Panc1 (cell line): ENCODE measurements around the gene IFNG. TPM values are rescaled to one million over a fixed set of nuclear protein-coding genes. Genes with fewer than 3 reads are reported as not detected.

Experiments
- ATAC-seq: fragments of 200-7000 bp; cut with Tn5 transposase; 2 replicates; pipeline ENCODE4 v1.9.1; 2020; ENCODE audit warnings: mild to moderate bottlenecking, moderate library complexity
- BruUV-seq: library from RNA; stranded (reverse); fragments of 400-500 nt; replicated peaks from 2 replicates; lab custom pipeline; 2021; lab: Mats Ljungman, UMichigan
- CTCF ChIA-PET: fragments of 300-600 bp; sonication (Branson Sonifier 250); formaldehyde crosslinking; loops from one replicate; lab custom pipeline; 2022; ENCODE audit warnings: antibody characterized with exemption; lab: Charles Lee
- POLR2A ChIA-PET: fragments of 300-600 bp; sonication (Branson Sonifier 250); formaldehyde crosslinking; loops from one replicate; lab custom pipeline; 2022; ENCODE audit warnings: antibody characterized with exemption; lab: Charles Lee
- DNase-seq: peaks from one replicate; pipeline ENCODE4 v3.0.0-alpha.2; 2010; ENCODE audit warnings: low read depth, low spot score
- H3K27ac ChIP-seq: 2 replicates; pipeline ENCODE4 v1.5.1; 2011; ENCODE audit warnings: mild to moderate bottlenecking, low read length, inconsistent platforms
- H3K27me3 ChIP-seq: fragments of 200-500 bp; sonication (Bioruptor generic); 2 replicates; pipeline ENCODE4 v1.6.0; 2014; ENCODE audit warnings: low read length, inconsistent platforms; ENCODE audit not compliant: control insufficient read depth, insufficient read depth
- H3K36me3 ChIP-seq: fragments of 200-500 bp; sonication (Bioruptor generic); 2 replicates; pipeline ENCODE4 v1.5.1; 2014; ENCODE audit warnings: inconsistent platforms, mild to moderate bottlenecking, low read length, moderate library complexity; ENCODE audit not compliant: control insufficient read depth, insufficient read depth
- H3K4me1 ChIP-seq: 2 replicates; pipeline ENCODE4 v1.5.1; 2011; ENCODE audit warnings: inconsistent platforms, mild to moderate bottlenecking, low read length, moderate library complexity; ENCODE audit not compliant: control insufficient read depth, insufficient read depth
- H3K4me3 ChIP-seq, 2 experiments: 2 replicates each; pipeline ENCODE4 v1.5.1; 2011 to 2012; ENCODE audit warnings: low read depth in 2 of 2, low read length in 2 of 2, mild to moderate bottlenecking in 2 of 2, inconsistent platforms in 1 of 2, moderate library complexity in 1 of 2
- H3K9me3 ChIP-seq: fragments of 200-500 bp; sonication (Bioruptor generic); 2 replicates; pipeline ENCODE4 v1.5.1; 2014; ENCODE audit warnings: low read depth, mild to moderate bottlenecking, inconsistent platforms, low read length, moderate library complexity; ENCODE audit not compliant: control insufficient read depth, insufficient read depth
- CTCF ChIP-seq: fragments of 450-650 bp; IDR thresholded peaks from 2 replicates; pipeline ENCODE4 v1.5.1; 2017; ENCODE audit warnings: mild to moderate bottlenecking
- POLR2AphosphoS5 ChIP-seq: IDR thresholded peaks from 2 replicates; pipeline ENCODE4 v1.6.1; 2012; ENCODE audit warnings: mild to moderate bottlenecking, low read depth, low read length, moderate library complexity
- REST ChIP-seq, 2 experiments: IDR thresholded peaks; 2 replicates each; pipeline ENCODE4 v1.6.1; 2011 to 2012; ENCODE audit warnings: low read depth in 2 of 2, control low read depth in 1 of 2, low read length in 1 of 2, mild to moderate bottlenecking in 1 of 2, moderate library complexity in 1 of 2; ENCODE audit not compliant: insufficient read depth in 1 of 2
- SIN3A ChIP-seq: IDR thresholded peaks from 2 replicates; pipeline ENCODE4 v1.6.1; 2012; ENCODE audit warnings: low read depth, mild to moderate bottlenecking, low read length, moderate library complexity, borderline replicate concordance; ENCODE audit not compliant: insufficient read depth
- TCF7L2 ChIP-seq: IDR thresholded peaks from 2 replicates; pipeline ENCODE4 v1.6.1; 2011; ENCODE audit warnings: mild to moderate bottlenecking, low read depth, low read length, inconsistent platforms
- in situ Hi-C: cut with HindIII; loops from 2 replicates; pipeline ENCODE4 v1.10.0; 2016; ENCODE audit warnings: low sequenced_read_pairs, low pct_unique_long_range_greater_than_20kb
- intact Hi-C: fragments of 100-400 bp; cut with micrococcal nuclease; formaldehyde crosslinking; loops from one replicate; pipeline ENCODE4 v1.10.0; 2022; ENCODE audit not compliant: unreplicated experiment
- total RNA-seq: library from RNA; stranded (reverse); gene quantifications from one replicate; pipeline ENCODE4 v1.2.1, GENCODE V29; 2021; ENCODE audit not compliant: unreplicated experiment

The IFNG gene
- total RNA-seq, 1 experiment from 2014 or later = 0.33 TPM

GRCh38 chr12:68109444-68110217 is 49.9 kb downstream of the IFNG start:
- Histone ChIP-seq H3K27ac (no peak overlapping the region), H3K27me3 (no peaks in the 10 kb centered on the region), H3K9me3 (no peaks in the 10 kb centered on the region), H3K4me3 (no peak overlapping the region), H3K36me3 (no peaks in the 10 kb centered on the region), H3K4me1 (no peaks in the 10 kb centered on the region)
- CTCF ChIA-PET = no interaction called here
- DNase-seq = no peak
- TF ChIP-seq SIN3A (no peak), POLR2AphosphoS5 (no peak), TCF7L2 (no peak), REST (IDR thresholded peaks at IDR 0.05; ENCODE audit: insufficient read depth in 1 of 2, low read depth in 2 of 2, low read length in 1 of 2) (no peak), CTCF (no peak)
- in situ Hi-C loops = no loop called here
- no peak for ATAC-seq
- POLR2A ChIA-PET = no interaction called here
- no TSS peak for BruUV-seq
- intact Hi-C loops = no loop called here

- TF ChIP-seq CTCF (no peak), REST (IDR thresholded peaks at IDR 0.05; ENCODE audit: insufficient read depth in 1 of 2, low read depth in 2 of 2, low read length in 1 of 2) (no peak), SIN3A (no peak), POLR2AphosphoS5 (no peak), TCF7L2 (no peak)
- in situ Hi-C loops = no loop called here
- ChIA-PET CTCF (no interaction called here), POLR2A (interaction anchor here (0.6 kb wide), 1 partner anchor 23 kb away, joined by 6 read pairs; no protein-coding TSS in a partner anchor)
- BruUV-seq = no TSS peak
- H3K27ac ChIP-seq = no peak overlapping the region
- no peaks in the 10 kb centered on the region for H3K36me3 ChIP-seq
- no peaks in the 10 kb centered on the region for H3K4me1 ChIP-seq
- H3K9me3 ChIP-seq = no peaks in the 10 kb centered on the region
- ATAC-seq (no peak), DNase-seq (no peak)
- no peak overlapping the region for H3K4me3 ChIP-seq
- intact Hi-C loops = no loop called here
- H3K27me3 ChIP-seq = no peaks in the 10 kb centered on the region
Measured at GRCh38 chr12:68109001-68109400, 50.5 kb downstream of the IFNG start.
